Effector memory CD4-positive, alpha-beta T cell (primary cell): Measurements from ENCODE around the gene BCL2L1.

ENCODE experiments used
- DNase-seq, 3 donors: peaks; one replicate each; pipeline ENCODE4 v3.0.0-alpha.2; 2020
- H3K27ac ChIP-seq: 2 replicates; pipeline ENCODE4 v1.7.0; 2013; ENCODE audit warnings: mild to moderate bottlenecking, low read length, moderate library complexity; ENCODE audit not compliant: insufficient read depth, poor library complexity, severe bottlenecking
- H3K27me3 ChIP-seq: replicated peaks from 2 replicates; pipeline ENCODE4 v1.7.0; 2013; ENCODE audit warnings: mild to moderate bottlenecking, low read length; ENCODE audit not compliant: insufficient read depth, control insufficient read depth, poor library complexity, severe bottlenecking
- H3K36me3 ChIP-seq: 2 replicates; pipeline ENCODE4 v1.7.0; 2013; ENCODE audit warnings: mild to moderate bottlenecking, low read length, moderate library complexity; ENCODE audit not compliant: control insufficient read depth, insufficient read depth
- H3K4me1 ChIP-seq: 2 replicates; pipeline ENCODE4 v1.7.0; 2013; ENCODE audit warnings: low read length, mild to moderate bottlenecking; ENCODE audit not compliant: control insufficient read depth, insufficient read depth, poor library complexity, severe bottlenecking
- H3K4me3 ChIP-seq: 2 replicates; pipeline ENCODE4 v1.7.0; 2013; ENCODE audit warnings: low read length, low read depth, mild to moderate bottlenecking; ENCODE audit not compliant: insufficient read depth, poor library complexity, severe bottlenecking
- H3K9me3 ChIP-seq: 2 replicates; pipeline ENCODE4 v1.7.0; 2013; ENCODE audit warnings: mild to moderate bottlenecking, low read length, moderate library complexity; ENCODE audit not compliant: control insufficient read depth

BCL2L1 gene

GRCh38 chr20:31731321-31731717, 8.7 kb upstream of the BCL2L1 start:
- Histone ChIP-seq H3K27ac (no peak overlapping the region), H3K4me1 (no peaks in the 10 kb centered on the region), H3K36me3 (no peaks in the 10 kb centered on the region), H3K4me3 (no peak overlapping the region), H3K27me3 (no peaks in the 10 kb centered on the region), H3K9me3 (no peaks in the 10 kb centered on the region)
- DNase-seq: no peak

- Histone ChIP-seq H3K4me1 (peaks cover 33% of the 10 kb centered on the region), H3K9me3 (no peaks in the 10 kb centered on the region), H3K27me3 (no peaks in the 10 kb centered on the region), H3K36me3 (no peaks in the 10 kb centered on the region), H3K27ac (peak overlapping the region; percentile 97), H3K4me3 (peak overlapping the region; percentile 98)
- peak; percentile 96 to 97 (median 96) for DNase-seq
Measured at GRCh38 chr20:31723319-31724078, 831 bp upstream of the BCL2L1 start.

GRCh38 chr20:31723069-31723318, 326 bp upstream of the BCL2L1 start:
- Histone ChIP-seq H3K4me3 (peak overlapping the region; percentile 98), H3K27me3 (no peaks in the 10 kb centered on the region), H3K4me1 (peaks cover 35% of the 10 kb centered on the region), H3K27ac (peak overlapping the region; percentile 97), H3K36me3 (no peaks in the 10 kb centered on the region), H3K9me3 (no peaks in the 10 kb centered on the region)
- DNase-seq: no peak

GRCh38 chr20:31721408-31722256, 1.0 kb downstream of the BCL2L1 start:
- Histone ChIP-seq H3K27ac (peak overlapping the region; percentile 97), H3K4me3 (peak overlapping the region; percentile 98), H3K4me1 (peaks cover 42% of the 10 kb centered on the region), H3K9me3 (no peaks in the 10 kb centered on the region), H3K36me3 (no peaks in the 10 kb centered on the region), H3K27me3 (no peaks in the 10 kb centered on the region)
- DNase-seq: no peak

GRCh38 chr20:31720486-31721407, 1.9 kb downstream of the BCL2L1 start:
- Histone ChIP-seq H3K36me3 (no peaks in the 10 kb centered on the region), H3K4me3 (peak overlapping the region; percentile 98), H3K4me1 (peaks cover 45% of the 10 kb centered on the region), H3K27ac (peak overlapping the region; percentile 97), H3K27me3 (no peaks in the 10 kb centered on the region), H3K9me3 (no peaks in the 10 kb centered on the region)
- no peak for DNase-seq

GRCh38 chr20:31719644-31720485, 2.8 kb downstream of the BCL2L1 start:
- Histone ChIP-seq H3K4me3 (peak overlapping the region; percentile 98), H3K9me3 (no peaks in the 10 kb centered on the region), H3K4me1 (peaks cover 45% of the 10 kb centered on the region), H3K27me3 (no peaks in the 10 kb centered on the region), H3K27ac (peak overlapping the region; percentile 97), H3K36me3 (no peaks in the 10 kb centered on the region)
- no peak for DNase-seq

- no peaks in the 10 kb centered on the region for H3K36me3 ChIP-seq
- H3K9me3 ChIP-seq: no peaks in the 10 kb centered on the region
- H3K27me3 ChIP-seq: no peaks in the 10 kb centered on the region
- H3K4me1 ChIP-seq: peaks cover 46% of the 10 kb centered on the region
- no peak overlapping the region for H3K4me3 ChIP-seq
- DNase-seq: no peak
- peak overlapping the region; percentile 97 for H3K27ac ChIP-seq
Measured at GRCh38 chr20:31718952-31719643, 3.6 kb downstream of the BCL2L1 start.

- H3K27me3 ChIP-seq: no peaks in the 10 kb centered on the region
- peaks cover 58% of the 10 kb centered on the region for H3K4me1 ChIP-seq
- no peaks in the 10 kb centered on the region for H3K36me3 ChIP-seq
- no peak overlapping the region for H3K4me3 ChIP-seq
- peak overlapping the region; percentile 49 for H3K27ac ChIP-seq
- no peak for DNase-seq
- H3K9me3 ChIP-seq: no peaks in the 10 kb centered on the region
Measured at GRCh38 chr20:31717478-31718201, 5.0 kb downstream of the BCL2L1 start.
